K562 (cell line): ENCODE data around the gene LAGE3. TPM values are rescaled to one million over a fixed set of nuclear protein-coding genes. Genes with fewer than 3 reads are reported as not detected.

Experiments
- CREM ChIP-seq: IDR thresholded peaks from 2 replicates; pipeline ENCODE4 v1.6.1; 2014; ENCODE audit warnings: antibody characterized with exemption, low read depth
- CXXC5 ChIP-seq: fragments of 250-450 bp; sonication (Bioruptor Pico); IDR thresholded peaks from 2 replicates; pipeline ENCODE4 v1.8.0; 2022; ENCODE audit warnings: inconsistent platforms, mild to moderate bottlenecking, moderate library complexity
- DDX20 ChIP-seq: fragments of 450-650 bp; IDR thresholded peaks from 2 replicates; pipeline ENCODE4 v1.6.1; 2016; ENCODE audit warnings: missing genetic modification characterization, low read depth, mild to moderate bottlenecking, missing compliant biosample characterization, moderate library complexity
- FOXJ2 ChIP-seq: fragments of 200-800 bp; sonication (Bioruptor generic); IDR thresholded peaks from 2 replicates; pipeline ENCODE4 v1.6.1; 2016; ENCODE audit warnings: missing genetic modification characterization, missing compliant biosample characterization
- HEY1 ChIP-seq: fragments of 250-450 bp; sonication (Bioruptor Pico); IDR thresholded peaks from 2 replicates; pipeline ENCODE4 v1.5.0; 2020; ENCODE audit warnings: mild to moderate bottlenecking, moderate library complexity, borderline replicate concordance
- RBM15 ChIP-seq: fragments of 200-400 bp; formaldehyde crosslinking; IDR thresholded peaks from 2 replicates; pipeline ENCODE4 v1.6.1; 2018; ENCODE audit warnings: mild to moderate bottlenecking, low read length, moderate library complexity; ENCODE audit not compliant: insufficient read depth
- SIN3B ChIP-seq: fragments of 450-650 bp; IDR thresholded peaks from 2 replicates; pipeline ENCODE4 v1.6.1; 2017; ENCODE audit warnings: low read depth, mild to moderate bottlenecking, moderate library complexity
- TEAD2 ChIP-seq: fragments of 450-650 bp; IDR thresholded peaks from 2 replicates; pipeline ENCODE4 v1.6.1; 2016; ENCODE audit warnings: missing genetic modification characterization, control low read depth, missing compliant biosample characterization
- ZNF518B ChIP-seq: fragments of 250-450 bp; sonication (Bioruptor Pico); IDR thresholded peaks from 2 replicates; pipeline ENCODE4 v1.5.0; 2021; ENCODE audit warnings: mild to moderate bottlenecking, moderate library complexity
- ZNF77 ChIP-seq: fragments of 250-450 bp; sonication (Bioruptor Pico); IDR thresholded peaks from 2 replicates; pipeline ENCODE4 v1.5.0; 2020
- polyA plus RNA-seq, 8 experiments: library from polyadenylated mRNA; depleted of rRNA in 4 of 8; stranded (reverse) in 5 of 8; unstranded in 3 of 8; fragments of >200 nt; fragmentation: Nextera tagmentation in 2 of 8; fragmentation: Illumina TruSeq in 1 of 8; extraction: Ambion mirVana in 2 of 8; extraction: Trizol in 1 of 8; gene quantifications; 2 replicates each; pipeline versions ENCODE4 v1.2.1 to v1.2.3, GENCODE V29; 2011 to 2014; ENCODE audit warnings: inconsistent platforms in 1 of 8, missing spikeins in 1 of 8
- total RNA-seq, 7 experiments: library from RNA; depleted of rRNA in 6 of 7; stranded (reverse); fragments of >200 nt in 6 of 7; fragmentation: Illumina TruSeq in 2 of 7; extraction: Trizol in 2 of 7; gene quantifications; 2 replicates each; pipeline versions ENCODE4 v1.2.1 to v1.2.3, GENCODE V29; 2011 to 2021; ENCODE audit warnings: low replicate concordance in 1 of 7
- TF ChIP-seq, protein P1 (sequence below): sonication (generic); formaldehyde crosslinking; IDR thresholded peaks from 2 replicates; pipeline ENCODE4 v1.9.0; 2022; ENCODE audit warnings: mild to moderate bottlenecking, missing genetic modification reagents
- TF ChIP-seq, protein P2 (sequence below), 2 experiments: IDR thresholded peaks; 2 replicates each; pipeline ENCODE4 v1.6.1; 2011; ENCODE audit warnings: borderline replicate concordance in 1 of 2, control low read depth in 1 of 2, low read depth in 1 of 2, low read length in 1 of 2, mild to moderate bottlenecking in 1 of 2, mixed read lengths in 1 of 2, moderate library complexity in 1 of 2; ENCODE audit not compliant: insufficient read depth in 1 of 2, insufficient read length in 1 of 2, poor library complexity in 1 of 2, severe bottlenecking in 1 of 2; ENCODE audit errors: extremely low read depth in 1 of 2
- TF ChIP-seq, protein P3 (sequence below): fragments of 250-450 bp; sonication (Bioruptor Pico); IDR thresholded peaks from 2 replicates; pipeline ENCODE4 v1.4.0; 2020; ENCODE audit warnings: mild to moderate bottlenecking
- TF ChIP-seq, protein P4 (sequence below): sonication (generic); formaldehyde crosslinking; IDR thresholded peaks from 2 replicates; pipeline ENCODE4 v1.8.1; 2023; ENCODE audit warnings: missing genetic modification reagents, mild to moderate bottlenecking, borderline replicate concordance

The LAGE3 gene
- total and polyA plus RNA-seq, 9 of the 15 experiments (the other 6 are each of a cell fraction or from before 2014, with no cell fraction given), result 28.2 to 125 (median 35.8) TPM

GRCh38 chrX:154443992-154444754 is 34.9 kb downstream of the LAGE3 start, which contains the start of gene FAM50A (continued):
- TF ChIP-seq TEAD2 (tag), result no peak
- TF ChIP-seq, protein P1, sequence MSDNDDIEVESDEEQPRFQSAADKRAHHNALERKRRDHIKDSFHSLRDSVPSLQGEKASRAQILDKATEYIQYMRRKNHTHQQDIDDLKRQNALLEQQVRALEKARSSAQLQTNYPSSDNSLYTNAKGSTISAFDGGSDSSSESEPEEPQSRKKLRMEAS (CRISPR knock-in tag), result no peak
- TF ChIP-seq SIN3B, result peak; percentile 85; the same call in 1 of the 2 replicates
- TF ChIP-seq, protein P2, sequence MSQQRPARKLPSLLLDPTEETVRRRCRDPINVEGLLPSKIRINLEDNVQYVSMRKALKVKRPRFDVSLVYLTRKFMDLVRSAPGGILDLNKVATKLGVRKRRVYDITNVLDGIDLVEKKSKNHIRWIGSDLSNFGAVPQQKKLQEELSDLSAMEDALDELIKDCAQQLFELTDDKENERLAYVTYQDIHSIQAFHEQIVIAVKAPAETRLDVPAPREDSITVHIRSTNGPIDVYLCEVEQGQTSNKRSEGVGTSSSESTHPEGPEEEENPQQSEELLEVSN (IDR thresholded peaks at IDR 0.05; ENCODE audit: borderline replicate concordance in 1 of 2, extremely low read depth in 1 of 2, insufficient read depth in 1 of 2, insufficient read length in 1 of 2, low read depth in 1 of 2, low read length in 1 of 2, poor library complexity in 1 of 2, severe bottlenecking in 1 of 2), result peak in 1 of 2 experiments; percentile 84
- TF ChIP-seq FOXJ2 (tag), result no peak
- TF ChIP-seq ZNF518B (CRISPR knock-in tag), result no peak
- no peak for TF ChIP-seq RBM15
- TF ChIP-seq, protein P3, sequence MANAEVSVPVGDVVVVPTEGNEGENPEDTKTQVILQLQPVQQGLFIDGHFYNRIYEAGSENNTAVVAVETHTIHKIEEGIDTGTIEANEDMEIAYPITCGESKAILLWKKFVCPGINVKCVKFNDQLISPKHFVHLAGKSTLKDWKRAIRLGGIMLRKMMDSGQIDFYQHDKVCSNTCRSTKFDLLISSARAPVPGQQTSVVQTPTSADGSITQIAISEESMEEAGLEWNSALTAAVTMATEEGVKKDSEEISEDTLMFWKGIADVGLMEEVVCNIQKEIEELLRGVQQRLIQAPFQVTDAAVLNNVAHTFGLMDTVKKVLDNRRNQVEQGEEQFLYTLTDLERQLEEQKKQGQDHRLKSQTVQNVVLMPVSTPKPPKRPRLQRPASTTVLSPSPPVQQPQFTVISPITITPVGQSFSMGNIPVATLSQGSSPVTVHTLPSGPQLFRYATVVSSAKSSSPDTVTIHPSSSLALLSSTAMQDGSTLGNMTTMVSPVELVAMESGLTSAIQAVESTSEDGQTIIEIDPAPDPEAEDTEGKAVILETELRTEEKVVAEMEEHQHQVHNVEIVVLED, result peak; percentile 71; the same call in 1 of the 2 replicates
- TF ChIP-seq CXXC5 (CRISPR knock-in tag), result peak; percentile 87
- peak; percentile 88 for TF ChIP-seq CREM
- TF ChIP-seq, protein P4, sequence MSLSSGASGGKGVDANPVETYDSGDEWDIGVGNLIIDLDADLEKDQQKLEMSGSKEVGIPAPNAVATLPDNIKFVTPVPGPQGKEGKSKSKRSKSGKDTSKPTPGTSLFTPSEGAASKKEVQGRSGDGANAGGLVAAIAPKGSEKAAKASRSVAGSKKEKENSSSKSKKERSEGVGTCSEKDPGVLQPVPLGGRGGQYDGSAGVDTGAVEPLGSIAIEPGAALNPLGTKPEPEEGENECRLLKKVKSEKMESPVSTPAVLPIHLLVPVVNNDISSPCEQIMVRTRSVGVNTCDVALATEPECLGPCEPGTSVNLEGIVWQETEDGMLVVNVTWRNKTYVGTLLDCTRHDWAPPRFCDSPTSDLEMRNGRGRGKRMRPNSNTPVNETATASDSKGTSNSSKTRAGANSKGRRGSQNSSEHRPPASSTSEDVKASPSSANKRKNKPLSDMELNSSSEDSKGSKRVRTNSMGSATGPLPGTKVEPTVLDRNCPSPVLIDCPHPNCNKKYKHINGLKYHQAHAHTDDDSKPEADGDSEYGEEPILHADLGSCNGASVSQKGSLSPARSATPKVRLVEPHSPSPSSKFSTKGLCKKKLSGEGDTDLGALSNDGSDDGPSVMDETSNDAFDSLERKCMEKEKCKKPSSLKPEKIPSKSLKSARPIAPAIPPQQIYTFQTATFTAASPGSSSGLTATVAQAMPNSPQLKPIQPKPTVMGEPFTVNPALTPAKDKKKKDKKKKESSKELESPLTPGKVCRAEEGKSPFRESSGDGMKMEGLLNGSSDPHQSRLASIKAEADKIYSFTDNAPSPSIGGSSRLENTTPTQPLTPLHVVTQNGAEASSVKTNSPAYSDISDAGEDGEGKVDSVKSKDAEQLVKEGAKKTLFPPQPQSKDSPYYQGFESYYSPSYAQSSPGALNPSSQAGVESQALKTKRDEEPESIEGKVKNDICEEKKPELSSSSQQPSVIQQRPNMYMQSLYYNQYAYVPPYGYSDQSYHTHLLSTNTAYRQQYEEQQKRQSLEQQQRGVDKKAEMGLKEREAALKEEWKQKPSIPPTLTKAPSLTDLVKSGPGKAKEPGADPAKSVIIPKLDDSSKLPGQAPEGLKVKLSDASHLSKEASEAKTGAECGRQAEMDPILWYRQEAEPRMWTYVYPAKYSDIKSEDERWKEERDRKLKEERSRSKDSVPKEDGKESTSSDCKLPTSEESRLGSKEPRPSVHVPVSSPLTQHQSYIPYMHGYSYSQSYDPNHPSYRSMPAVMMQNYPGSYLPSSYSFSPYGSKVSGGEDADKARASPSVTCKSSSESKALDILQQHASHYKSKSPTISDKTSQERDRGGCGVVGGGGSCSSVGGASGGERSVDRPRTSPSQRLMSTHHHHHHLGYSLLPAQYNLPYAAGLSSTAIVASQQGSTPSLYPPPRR (CRISPR knock-in tag), result no peak
- no peak for TF ChIP-seq HEY1
- TF ChIP-seq ZNF77 (CRISPR knock-in tag), result no peak
- TF ChIP-seq DDX20 (tag), result no peak
